Stomach smooth muscle (tissue), 2 donors: ENCODE data around the gene RMRP.
A peak's percentile ranks its signal among the peaks of the same experiment; 100 is the strongest.
"Not testable (repeated sequence)": the region's sequence is repeated elsewhere in the genome, so short reads cannot be mapped to it uniquely, and the experiment has no call there.

Experiments used
- H3K27ac ChIP-seq: one replicate; pipeline ENCODE4 v1.7.0; 2013; ENCODE audit warnings: mild to moderate bottlenecking, low read length, inconsistent platforms
- H3K27me3 ChIP-seq, 2 donors: one replicate each; pipeline ENCODE4 v1.7.0; 2013; ENCODE audit warnings: low read length in 2 of 2; ENCODE audit not compliant: insufficient read depth in 2 of 2, control insufficient read depth in 1 of 2
- H3K36me3 ChIP-seq, 2 donors: one replicate each; pipeline ENCODE4 v1.7.0; 2013; ENCODE audit warnings: low read length in 2 of 2; ENCODE audit not compliant: control insufficient read depth in 2 of 2, insufficient read depth in 2 of 2
- H3K4me1 ChIP-seq: one replicate; pipeline ENCODE4 v1.7.0; 2013; ENCODE audit warnings: low read length; ENCODE audit not compliant: control insufficient read depth, insufficient read depth
- H3K4me3 ChIP-seq, 2 donors: one replicate each; pipeline ENCODE4 v1.7.0; 2013; ENCODE audit warnings: low read length in 2 of 2
- H3K9ac ChIP-seq, 2 donors: one replicate each; pipeline ENCODE4 v1.7.0; 2013; ENCODE audit warnings: low read length in 2 of 2, mild to moderate bottlenecking in 1 of 2
- H3K9me3 ChIP-seq, 2 donors: one replicate each; pipeline ENCODE4 v1.7.0; 2013; ENCODE audit warnings: low read length in 2 of 2; ENCODE audit not compliant: control insufficient read depth in 2 of 2
- donor health status: healthy.
- donor health status: Pancreatic carcinoma.

Gene RMRP

GRCh38 chr9:35619800-35620158 is 38.0 kb downstream of the RMRP start:
- Histone ChIP-seq H3K4me1 (peaks cover 12% of the 10 kb centered on the region), H3K4me3 (no peak overlapping the region), H3K9ac (no peak overlapping the region), H3K27ac (no peak overlapping the region), H3K27me3 (peaks cover 5 to 9% of the 10 kb centered on the region in 2 donors), H3K9me3 (no peaks in the 10 kb centered on the region), H3K36me3 (no peaks in the 10 kb centered on the region)

DNA sequence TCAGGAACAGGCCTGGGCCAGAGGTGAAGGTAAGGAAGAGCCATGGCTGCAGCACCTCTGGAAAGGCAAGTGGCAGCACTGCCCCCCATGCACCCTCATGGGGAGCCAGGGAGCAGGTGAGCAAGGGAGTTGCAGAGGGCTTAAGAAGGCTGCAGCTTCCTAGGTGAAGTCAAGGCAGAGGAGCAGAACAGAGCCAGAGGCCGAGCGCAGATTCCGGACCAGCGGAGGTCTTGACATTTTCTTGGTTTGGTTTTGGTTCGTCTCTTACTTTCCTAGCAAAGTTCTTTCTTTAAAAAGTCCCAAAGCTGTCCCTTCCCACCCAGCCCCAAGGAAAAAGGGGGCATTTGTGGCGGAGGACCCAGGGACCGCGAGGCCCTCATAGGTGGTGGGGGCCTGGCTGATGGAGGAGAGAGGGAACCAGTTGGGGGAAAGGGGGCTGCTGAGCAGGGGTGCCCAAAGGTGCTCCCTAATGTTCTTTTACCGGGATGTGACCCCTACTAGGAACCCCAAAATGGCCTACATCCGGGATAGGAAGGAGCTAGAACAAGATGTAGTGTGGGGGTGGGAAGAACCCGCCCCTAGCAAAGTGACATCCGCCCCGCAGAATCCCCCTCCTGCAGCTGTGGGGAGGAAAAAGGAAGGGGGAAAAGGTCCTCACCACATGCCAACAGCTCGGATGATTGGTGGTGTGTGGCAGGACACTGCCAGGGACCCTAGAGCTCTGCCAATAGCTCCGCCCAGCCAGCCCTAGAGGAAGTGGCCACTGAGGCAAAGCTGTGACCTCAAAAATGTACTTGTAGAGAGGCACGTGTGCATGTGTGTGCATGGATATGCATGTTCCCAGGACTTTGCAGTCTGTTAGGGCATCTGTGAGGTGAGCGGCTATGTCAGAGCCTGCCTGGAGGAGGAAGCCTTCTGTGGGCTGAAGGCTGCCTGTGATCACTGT is 38.7 kb downstream of the RMRP start:
- H3K9ac ChIP-seq: no peak overlapping the region
- H3K9me3 ChIP-seq: no peaks in the 10 kb centered on the region
- no peaks in the 10 kb centered on the region for H3K36me3 ChIP-seq
- H3K27ac ChIP-seq: no peak overlapping the region
- H3K4me1 ChIP-seq: peaks cover 12% of the 10 kb centered on the region
- no peak overlapping the region for H3K4me3 ChIP-seq
- peaks cover 5 to 9% of the 10 kb centered on the region in 2 donors for H3K27me3 ChIP-seq

DNA sequence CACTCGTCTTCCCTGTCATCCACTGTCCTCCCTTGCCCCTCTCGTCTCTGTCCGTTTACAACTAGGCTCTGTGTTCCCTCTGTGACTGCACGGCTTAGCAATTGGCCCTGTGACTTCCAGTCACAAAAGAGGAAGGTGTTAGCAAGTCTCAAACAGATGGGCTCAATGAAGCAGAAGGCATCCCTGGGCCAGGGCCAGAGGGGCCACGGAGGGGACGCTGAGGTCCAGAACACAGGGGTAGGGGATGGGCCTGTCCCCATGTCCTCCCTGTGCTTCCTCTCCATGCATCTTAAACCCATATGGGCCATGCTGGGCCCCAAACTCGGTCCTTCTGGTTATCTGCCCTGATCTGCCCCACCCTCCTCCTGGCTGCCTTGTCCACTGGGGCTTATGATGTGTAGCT is 39.5 kb downstream of the RMRP start, which contains the start of gene CD72:
TSS of gene CD72 (minus strand) at position 89 of the 403 bp plus-strand sequence. CDS start 110 bp downstream, outside the sequence.
- H3K9me3 ChIP-seq: no peaks in the 10 kb centered on the region
- peak within 1 kb of the TSS; percentile 42 to 51 for H3K9ac ChIP-seq
- no peaks in the 10 kb centered on the region for H3K36me3 ChIP-seq
- H3K4me1 ChIP-seq: peaks cover 12% of the 10 kb centered on the region
- peak within 1 kb of the TSS; percentile 63 to 72 for H3K4me3 ChIP-seq
- peaks cover 5 to 9% of the 10 kb centered on the region in 2 donors for H3K27me3 ChIP-seq
- H3K27ac ChIP-seq: no peak within 1 kb of the TSS

DNA sequence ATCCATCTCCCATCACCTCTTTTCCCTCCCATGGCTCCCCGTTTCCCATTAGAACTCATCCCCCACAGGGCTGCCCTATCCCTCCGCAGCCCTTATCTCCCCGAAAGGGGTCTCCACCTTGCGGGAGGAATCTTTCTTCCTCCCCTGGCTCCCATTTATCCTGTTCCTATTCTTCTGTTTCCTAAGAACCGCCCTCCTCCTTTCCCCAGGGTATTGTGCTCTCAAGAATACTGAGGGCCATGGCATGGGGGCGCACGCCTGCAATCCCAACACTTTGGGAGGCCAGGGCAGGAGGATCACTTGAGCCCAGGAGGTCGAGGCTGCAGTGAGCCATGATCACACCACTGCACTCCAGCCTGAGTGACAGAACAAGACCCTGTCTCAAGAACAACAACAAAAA is 40.3 kb downstream of the RMRP start:
- H3K4me1 ChIP-seq: peaks cover 12% of the 10 kb centered on the region
- peak overlapping the region; percentile 42 to 51 for H3K9ac ChIP-seq
- H3K27ac ChIP-seq: no peak overlapping the region
- no peaks in the 10 kb centered on the region for H3K9me3 ChIP-seq
- no peaks in the 10 kb centered on the region for H3K36me3 ChIP-seq
- H3K27me3 ChIP-seq: peaks cover 5 to 9% of the 10 kb centered on the region in 2 donors
- peak overlapping the region; percentile 63 to 72 for H3K4me3 ChIP-seq

- H3K27ac ChIP-seq: no peak overlapping the region
- no peaks in the 10 kb centered on the region for H3K36me3 ChIP-seq
- H3K9ac ChIP-seq: peak overlapping the region; percentile 42 to 51
- no peaks in the 10 kb centered on the region for H3K9me3 ChIP-seq
- peak overlapping the region; percentile 63 to 72 for H3K4me3 ChIP-seq
- peaks cover 5 to 9% of the 10 kb centered on the region in 2 donors for H3K27me3 ChIP-seq
- H3K4me1 ChIP-seq: peaks cover 12% of the 10 kb centered on the region
Measured at GRCh38 chr9:35616681-35617459, 40.9 kb downstream of the RMRP start.

- H3K27ac ChIP-seq: no peak overlapping the region
- H3K9ac ChIP-seq: no peak overlapping the region
- H3K4me3 ChIP-seq: peak overlapping the region in 1 of 2 donors; percentile 72
- peaks cover 5 to 9% of the 10 kb centered on the region in 2 donors for H3K27me3 ChIP-seq
- H3K36me3 ChIP-seq: no peaks in the 10 kb centered on the region
- no peaks in the 10 kb centered on the region for H3K9me3 ChIP-seq
- peaks cover 12% of the 10 kb centered on the region for H3K4me1 ChIP-seq
Measured at GRCh38 chr9:35615981-35616680, 41.7 kb downstream of the RMRP start.

DNA sequence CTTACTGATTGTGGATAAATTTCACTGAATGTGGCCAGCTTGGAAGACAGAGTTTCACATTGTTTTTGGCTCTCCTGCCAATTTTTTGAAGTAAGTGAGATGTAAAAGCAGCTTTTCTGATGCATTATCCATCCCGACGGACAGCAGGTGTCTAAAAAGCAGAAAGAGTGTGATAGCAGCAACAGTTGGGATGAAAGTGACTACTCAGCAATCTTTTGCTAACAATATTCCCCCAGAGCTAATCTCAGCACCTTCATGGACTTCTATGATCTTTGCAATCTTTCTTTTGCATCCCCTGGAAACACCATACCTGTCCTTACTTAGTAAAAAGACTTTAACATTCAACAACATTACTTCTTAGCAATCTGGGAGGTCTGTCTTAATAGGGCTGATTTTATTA is 45.0 kb downstream of the RMRP start:
- Histone ChIP-seq H3K4me3 (no peak overlapping the region), H3K9ac (no peak overlapping the region), H3K4me1 (peaks cover 12% of the 10 kb centered on the region), H3K27ac (no peak overlapping the region), H3K36me3 (peaks cover 17% of the 10 kb centered on the region in 2 donors), H3K27me3 (peaks cover 2 to 9% of the 10 kb centered on the region in 2 donors), H3K9me3 (no peaks in the 10 kb centered on the region)

DNA sequence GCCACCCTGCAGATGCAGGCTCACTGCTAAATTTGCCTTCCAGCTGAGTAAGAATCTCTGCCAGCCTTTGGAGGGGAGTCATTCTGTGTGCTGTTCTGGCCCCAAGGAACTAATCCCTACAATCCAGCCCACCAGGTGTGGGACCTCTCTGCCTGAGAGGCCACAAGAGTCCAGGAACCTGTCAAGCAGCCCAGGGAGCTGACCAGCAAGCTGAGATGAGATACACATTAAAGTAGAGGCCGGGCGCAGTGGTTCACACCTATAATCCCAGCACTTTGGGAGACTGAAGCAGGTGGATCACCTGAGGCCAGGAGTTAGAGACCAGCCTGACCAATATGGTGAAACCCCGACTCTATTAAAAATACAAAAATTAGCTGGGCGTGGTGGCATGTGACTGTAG is 45.8 kb downstream of the RMRP start:
- not testable (repeated sequence) for H3K27me3 ChIP-seq, H3K4me3 ChIP-seq, H3K4me1 ChIP-seq, H3K9ac ChIP-seq, H3K27ac ChIP-seq, H3K9me3 ChIP-seq
- peaks cover 19% of the 10 kb centered on the region in 2 donors for H3K36me3 ChIP-seq

DNA sequence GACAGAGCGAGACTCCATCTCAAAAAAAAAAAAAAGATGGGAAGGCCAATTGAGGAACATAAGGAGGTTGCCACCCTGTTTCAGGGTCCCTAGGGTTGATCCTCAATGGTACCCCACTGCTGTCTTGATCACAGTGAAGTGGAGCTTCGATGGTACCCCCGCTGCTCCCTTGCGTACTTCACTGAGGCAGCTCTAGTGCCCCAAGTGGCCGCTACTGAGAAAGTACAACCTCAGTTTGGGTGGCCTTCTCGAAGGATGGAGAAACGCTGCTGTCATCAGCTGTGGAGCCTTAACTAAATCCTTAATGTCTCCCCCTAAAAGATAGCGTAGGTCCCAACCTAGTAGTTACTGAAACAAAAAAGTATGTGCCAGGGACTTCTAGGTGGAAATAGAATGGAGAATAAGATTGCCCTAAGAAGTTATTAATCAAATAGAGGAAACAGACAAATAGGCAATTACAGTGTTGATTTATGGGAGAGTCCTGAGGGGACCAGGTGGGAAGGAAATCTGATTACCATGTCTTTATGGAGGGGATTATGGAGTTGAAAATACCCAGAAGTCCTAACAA is 46.5 kb downstream of the RMRP start:
- Histone ChIP-seq H3K27me3 (no peaks in the 10 kb centered on the region), H3K4me1 (peaks cover 10% of the 10 kb centered on the region), H3K27ac (no peak overlapping the region), H3K36me3 (peaks cover 19% of the 10 kb centered on the region in 2 donors), H3K4me3 (peak overlapping the region in 1 of 2 donors; percentile 15), H3K9ac (no peak overlapping the region), H3K9me3 (no peaks in the 10 kb centered on the region)

- Histone ChIP-seq H3K4me3 (no peak overlapping the region), H3K36me3 (peaks cover 19% of the 10 kb centered on the region in 2 donors), H3K9ac (no peak overlapping the region), H3K4me1 (peaks cover 19% of the 10 kb centered on the region), H3K27ac (no peak overlapping the region), H3K27me3 (no peaks in the 10 kb centered on the region), H3K9me3 (no peaks in the 10 kb centered on the region)
Measured at GRCh38 chr9:35609820-35610163, 48.0 kb downstream of the RMRP start.
